NCI-H2196 (cell line): ENCODE measurements around the gene PMEPA1.
A peak's percentile ranks its signal among the peaks of the same experiment; 100 is the strongest.

Experiments
- DNase-seq: peaks from one replicate; lab custom pipeline; 2025; ENCODE audit not compliant: unreplicated experiment; lab: John Stamatoyannopoulos, UW

PMEPA1 gene

DNA sequence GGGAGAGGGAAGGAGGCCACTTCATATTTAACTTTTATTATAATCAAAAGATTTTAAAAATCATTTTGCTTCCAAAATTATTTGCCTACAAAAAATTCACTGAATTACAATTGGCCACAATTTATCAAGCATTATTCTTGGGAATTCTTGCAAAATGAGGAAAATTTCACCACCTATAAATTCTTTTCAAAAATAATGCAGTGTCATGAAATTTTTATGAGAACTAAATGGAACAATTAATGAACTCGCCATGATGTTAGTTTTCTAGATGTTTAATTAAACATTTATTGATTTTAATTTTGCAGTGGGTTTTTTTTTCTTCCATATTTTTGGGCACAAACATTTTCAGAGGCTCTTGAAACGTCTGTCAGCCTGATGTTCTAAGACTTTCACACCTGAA is 83.8 kb downstream of the PMEPA1 start:
- DNase-seq: no peak

DNA sequence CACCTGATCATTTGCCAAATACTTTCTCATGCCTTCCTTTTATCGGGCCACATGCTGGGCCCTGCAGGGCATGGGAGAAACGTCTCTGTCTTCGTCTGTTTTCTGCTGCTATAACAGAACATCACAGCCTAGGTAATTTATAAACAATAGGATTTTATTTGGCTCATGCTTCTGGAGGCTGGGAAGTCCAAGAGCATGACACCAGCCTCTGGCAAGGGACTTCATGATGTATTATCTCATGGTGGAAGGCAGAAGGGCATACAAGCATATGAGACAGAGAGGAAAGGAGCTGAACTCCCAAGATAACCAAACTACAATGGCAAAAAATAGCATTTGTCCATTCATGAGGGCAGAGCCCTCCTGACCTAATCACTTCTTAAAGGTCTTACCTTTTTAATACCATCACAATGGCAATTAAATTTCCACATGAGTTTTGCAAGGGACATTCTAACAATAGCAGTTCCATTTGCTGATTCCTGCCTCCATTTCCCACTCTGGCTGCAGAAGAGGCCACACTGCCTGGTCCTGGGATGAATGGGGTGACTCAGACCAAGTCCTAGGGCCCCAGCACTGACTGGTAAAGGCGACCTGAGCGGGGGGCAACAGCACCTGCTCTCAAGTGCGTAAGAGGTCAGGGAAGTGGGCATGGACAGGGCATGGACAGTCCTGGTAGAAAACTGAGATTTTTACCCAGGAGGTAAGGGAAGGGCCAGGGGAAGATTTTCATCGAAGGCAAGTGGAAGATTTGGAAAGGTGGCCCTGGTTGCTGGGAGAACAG is 84.4 kb downstream of the PMEPA1 start:
- no peak for DNase-seq

DNA sequence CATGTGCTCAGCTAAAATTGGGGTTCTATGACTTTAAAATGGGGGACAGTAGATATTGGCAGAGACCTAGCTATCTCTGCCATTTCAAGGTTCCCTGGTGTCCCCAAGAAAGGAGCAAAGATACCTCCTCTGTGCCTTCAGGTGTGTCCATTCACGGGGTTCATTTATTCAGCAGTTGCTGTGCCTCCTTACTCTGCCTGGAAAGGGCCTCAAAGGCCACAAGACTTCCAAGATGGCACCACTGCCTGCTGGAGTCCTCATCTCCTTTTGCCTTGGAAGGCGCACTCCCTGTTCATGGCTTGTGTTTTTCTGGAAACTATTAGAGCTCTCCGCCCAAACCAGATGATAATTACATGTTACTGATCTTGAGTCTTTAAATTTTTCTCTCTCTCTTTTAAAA is 85.7 kb downstream of the PMEPA1 start:
- DNase-seq: no peak

DNA sequence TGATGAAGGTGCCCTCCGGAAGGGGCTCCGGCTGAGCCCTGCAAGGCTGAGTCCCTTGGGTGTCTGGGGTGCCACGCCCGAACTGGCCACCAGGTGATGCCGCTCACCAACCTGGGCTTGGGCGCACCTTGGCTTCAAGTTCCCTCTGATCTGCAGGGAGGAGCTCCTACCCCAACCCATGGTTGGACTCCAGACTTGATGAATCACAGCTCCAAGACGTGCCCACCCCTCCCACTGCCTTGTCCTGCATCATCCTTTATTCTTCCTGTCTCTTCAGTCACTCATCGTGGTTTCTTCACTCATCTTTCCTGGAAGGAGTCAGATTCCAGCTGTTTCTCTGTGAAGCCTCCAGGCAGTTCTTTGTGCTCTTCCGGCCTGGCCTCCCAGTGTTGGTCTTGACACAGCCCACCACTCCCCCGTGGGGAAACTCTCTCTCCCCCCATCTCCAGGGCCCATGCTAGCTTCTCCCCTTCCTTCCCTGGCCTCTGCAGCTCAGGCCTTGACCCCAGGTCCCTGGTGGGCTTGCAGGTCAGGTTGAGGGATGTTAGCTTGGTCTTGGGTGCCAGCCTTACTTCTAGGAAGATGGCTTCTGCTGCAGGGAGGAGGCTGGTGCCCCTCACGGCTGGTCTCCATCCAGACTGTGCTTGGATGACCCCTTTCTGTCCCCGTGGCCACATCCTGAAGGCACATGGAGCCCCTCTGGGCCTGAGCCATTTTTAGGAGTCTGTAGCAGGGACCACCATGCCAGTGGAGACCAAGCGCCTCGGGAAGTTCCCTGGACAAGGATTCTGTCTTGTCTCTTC is 87.0 kb downstream of the PMEPA1 start:
- peak; percentile 48 for DNase-seq

DNA sequence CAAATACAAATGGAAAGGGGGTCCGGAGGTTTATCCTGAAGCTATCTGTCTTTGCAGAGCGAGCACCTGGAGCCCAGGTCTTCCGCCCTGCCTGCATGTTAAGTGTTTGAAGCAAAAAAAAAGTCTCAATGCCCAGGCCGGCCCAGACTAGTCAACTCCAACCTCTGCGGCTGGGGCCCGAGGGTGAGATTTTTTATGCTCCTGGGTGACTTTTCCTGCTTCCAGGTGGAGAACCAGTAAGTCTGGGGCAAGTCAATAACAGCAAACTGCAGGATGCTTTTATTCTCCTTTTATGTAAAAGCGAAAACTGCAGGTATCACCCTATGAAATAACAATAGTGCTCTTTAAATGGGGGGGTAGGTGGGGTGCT is 87.6 kb downstream of the PMEPA1 start:
- no peak for DNase-seq

DNA sequence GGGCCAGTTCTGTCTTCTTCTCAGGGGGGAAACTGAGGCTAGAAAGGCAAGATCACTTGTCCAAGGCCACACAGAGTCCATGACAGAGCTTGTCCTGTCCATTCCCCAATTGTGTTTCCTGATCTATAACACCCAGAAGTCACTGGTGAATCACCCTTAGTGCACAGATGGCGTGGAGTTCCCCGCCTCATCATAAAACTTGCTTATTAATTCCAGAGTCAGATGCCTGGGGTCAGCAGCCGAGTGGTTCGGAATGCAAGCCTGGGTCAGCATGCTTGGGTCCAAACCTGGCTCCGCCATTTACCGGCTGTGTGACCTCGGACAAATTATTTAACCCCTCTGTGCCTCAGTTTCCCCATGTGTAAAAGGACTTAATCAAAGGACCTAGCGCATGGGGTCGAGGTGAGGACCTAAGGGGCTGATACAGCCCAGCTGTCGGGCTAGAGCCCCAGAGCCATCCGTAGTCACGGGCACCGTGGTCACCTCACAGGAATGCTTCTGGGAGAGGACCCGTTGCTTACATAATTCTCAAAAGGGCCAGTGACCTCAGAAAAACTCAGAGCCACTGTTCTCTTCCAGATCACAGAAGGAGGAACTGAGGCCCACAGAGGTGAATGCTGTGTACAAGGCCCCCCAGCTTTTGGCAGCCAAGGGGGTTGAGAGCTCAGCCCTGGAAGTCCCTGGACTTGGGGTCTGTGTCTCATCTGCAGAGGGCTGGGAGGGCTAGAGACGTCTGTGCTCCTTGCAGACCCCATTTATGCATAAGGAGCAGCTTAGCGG is 88.2 kb downstream of the PMEPA1 start:
- no peak for DNase-seq

DNA sequence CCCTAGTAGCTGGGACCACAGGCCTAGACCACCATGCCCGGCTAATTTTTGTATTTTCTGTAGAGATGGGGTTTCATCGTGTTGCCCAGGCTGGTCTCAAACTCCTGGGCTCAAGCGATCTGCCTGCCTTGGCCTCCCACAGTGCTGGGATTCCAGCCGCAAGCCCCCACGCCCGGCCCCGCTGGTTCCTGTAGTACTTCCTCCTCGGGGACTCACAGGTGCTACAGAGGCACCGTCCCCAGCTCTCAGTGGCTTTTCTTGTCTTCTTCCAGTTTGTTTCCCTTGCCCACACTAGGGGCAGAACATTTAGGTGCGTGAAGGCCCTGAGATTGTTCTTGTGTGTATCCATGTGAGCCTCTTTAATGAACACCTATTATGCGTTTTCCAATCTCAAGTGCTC is 88.8 kb downstream of the PMEPA1 start:
- no peak for DNase-seq

DNA sequence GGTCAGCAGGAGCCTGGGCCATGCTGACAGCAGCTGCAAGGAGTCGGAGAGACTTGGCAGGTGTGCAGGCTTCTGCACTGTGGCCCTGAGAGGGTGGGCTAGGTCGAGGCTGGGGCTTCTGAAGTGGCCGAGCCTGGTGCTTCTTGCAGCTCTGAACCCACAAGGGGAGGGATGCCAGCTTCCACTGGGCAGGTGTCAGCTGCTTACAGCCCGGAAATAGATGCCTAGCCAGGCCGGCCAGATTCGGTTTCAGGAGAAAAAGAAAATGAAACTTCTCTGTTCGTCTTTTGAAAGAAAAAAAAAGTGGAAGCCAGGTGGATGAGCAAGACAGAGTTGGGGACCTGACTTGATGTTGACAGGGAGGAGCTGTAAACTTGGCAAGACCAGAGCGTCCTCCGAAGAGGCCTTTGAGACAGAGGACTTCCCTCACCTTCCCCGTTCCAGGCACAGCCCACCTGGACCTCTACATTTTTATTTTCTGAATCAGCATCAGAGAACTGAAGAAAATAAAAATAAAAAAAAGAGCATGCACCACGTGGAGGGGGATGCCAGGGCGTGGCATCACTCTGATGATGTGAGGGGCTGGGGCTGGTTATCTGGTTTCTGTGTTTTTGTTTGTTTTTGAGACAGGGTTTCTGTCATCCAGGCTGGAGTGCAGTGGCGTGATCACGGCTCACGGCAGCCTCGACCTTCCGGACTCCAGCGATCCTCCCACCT is 89.4 kb downstream of the PMEPA1 start, which contains the start of gene ZBP1:
Gene ZBP1 (minus strand): TSS at position 153 of the 717 bp plus-strand sequence. CDS start 131 bp downstream, at position 22.
- peak; percentile 25 for DNase-seq

DNA sequence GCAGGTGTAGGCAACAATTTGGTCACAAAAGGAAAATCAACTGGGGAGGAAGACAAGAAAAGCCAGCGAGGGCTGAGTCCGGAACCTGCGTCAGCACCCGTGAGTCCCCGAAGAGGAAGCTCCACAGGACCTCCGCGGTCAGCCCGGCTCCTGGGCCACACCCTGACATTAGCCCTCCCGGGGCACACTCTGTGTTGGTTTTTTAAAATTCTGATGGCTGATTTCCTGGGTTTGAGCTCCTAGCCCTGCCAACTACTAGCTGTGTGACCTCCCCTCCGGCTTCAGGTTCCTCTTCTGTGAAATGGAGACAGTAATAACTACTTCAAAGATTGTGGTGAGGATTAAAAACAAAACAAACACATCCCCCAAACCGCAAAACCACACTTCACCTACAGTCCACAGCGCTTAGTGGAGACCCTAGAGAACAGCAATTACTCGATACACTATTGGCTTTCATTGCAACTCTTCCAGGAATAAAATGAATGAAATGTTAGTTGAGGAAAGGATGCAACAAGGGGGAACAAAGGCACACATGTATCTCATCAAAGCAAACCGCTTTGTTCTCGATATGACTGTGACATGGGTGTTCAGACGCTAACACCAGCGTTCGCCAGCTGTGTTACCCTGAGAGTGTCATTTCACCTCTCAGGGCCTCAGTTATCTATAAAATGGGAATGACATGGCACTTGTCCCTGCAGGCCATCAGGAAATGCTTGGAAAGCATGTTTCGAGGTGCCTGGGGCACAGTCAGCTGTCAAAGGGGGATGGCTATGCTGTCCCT is 90.6 kb downstream of the PMEPA1 start:
- no peak for DNase-seq

DNA sequence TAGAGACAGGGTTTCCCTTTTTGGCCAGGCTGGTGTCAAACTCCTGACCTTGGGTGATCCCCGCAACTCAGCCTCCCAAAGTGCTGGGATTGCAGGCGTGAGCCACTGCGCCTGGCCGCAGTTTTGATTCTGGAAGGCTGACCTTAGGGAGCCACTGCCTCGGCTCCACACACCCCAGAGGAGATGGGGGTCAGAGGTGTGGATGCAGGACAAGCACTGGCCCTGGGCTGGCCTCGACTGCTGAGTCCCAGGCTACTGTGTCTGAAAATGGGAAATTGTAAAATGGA is 91.1 kb downstream of the PMEPA1 start:
- no peak for DNase-seq

DNA sequence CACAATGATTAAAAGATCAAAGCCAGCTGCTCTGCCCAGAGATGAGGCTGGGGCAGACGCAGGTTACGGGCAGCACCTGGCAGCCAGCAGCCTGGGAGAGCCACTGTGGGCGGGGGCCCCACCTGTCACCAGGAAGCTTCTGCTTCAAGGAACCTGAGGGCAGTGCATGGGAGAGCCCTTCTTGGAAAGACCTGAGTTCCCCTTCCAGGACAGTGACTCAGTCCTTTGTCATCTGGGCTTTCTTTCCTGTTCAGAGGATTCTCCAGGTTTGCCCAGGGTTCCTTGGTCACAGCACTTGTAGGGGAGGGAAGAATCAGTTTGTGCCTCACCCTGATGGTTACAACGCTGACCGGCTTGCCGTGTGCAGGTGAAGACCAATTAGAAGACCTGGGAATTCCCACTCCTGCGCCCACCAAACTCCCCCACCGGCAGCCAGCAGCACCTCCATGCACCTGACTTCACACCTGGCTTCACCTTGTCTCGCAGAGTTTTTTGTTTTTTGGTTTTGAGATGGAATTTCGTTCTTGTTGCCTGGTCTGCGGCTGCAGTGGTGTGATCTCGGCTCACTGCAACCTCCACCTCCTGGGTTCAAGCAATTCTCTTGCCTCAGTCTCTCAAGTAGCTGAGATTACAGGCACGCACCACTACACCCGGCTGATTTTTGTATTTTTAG is 91.6 kb downstream of the PMEPA1 start:
- peak; percentile 18 for DNase-seq

DNA sequence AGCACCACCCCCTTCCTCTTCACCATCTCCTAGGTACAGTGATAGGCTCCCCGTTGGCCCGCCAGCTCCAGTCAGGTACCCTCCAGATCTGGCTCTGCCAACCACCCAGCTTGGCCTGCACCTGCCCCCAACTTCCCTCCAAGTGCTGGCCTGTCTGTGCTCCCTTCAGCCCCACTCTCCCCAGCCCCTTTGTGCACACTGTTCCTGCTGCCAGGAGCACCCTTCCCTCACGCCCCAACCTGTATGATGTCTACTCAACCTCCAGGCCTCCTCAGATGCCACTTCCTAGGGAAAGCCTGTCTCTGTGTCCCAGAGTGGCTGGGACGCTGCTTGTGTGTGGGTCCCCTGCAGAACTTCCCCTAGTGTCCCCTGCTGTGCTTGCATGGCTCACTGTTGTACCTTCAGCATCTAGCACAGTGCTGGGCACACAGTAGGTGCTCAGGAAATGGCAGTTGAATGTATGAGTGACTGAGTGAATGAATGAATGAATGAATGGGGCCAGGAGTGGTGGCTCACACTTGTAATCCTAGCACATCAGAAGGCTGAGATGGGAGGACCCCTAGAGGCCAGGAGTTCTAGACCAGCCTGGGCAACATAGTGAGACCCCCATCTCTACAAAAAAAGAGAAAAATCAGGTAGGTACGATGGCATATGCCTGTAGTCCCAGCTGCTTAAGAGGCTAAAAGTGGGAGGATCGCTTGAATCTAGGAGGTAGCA is 92.6 kb downstream of the PMEPA1 start:
- DNase-seq: no peak

DNA sequence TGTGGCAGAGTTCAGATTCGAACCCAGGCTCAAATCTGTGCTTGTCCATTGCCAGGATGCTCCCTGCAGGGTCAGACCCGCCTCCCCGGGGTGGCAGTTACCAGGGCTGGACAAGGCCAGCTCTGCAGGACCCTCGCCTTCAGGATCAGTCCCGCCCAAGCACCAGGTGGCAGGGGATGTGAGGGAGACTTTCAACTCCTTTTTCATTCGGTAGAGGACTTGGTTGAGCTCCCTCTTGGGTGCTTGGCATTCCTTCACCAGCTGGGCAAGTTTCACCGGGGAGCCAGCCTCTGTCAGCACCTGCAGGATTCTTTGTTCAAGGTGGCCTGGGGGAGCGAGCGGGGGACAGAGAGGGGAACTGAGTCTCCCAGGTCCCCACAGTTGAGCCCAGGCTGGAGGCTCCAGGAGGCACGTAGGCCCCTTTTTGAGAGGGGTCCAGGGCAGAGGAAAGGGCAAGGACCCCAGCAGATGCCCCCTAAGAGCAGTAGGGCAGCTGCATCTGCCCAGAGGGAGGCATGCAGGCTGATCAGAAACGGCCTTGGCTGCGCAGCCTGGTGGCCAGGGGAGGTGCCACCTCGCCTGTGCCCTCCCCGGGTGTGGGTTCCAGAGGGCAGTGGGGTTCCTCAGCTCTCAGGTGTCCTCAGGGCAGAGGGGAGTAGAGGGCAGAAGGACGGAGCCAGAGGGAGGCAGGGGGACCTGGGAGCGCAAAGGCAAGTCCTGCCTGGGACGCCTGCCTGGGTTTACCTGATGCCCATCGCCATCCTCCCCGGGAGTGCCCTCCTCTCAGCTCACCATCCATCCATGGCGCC is 93.5 kb downstream of the PMEPA1 start:
- no peak for DNase-seq

DNA sequence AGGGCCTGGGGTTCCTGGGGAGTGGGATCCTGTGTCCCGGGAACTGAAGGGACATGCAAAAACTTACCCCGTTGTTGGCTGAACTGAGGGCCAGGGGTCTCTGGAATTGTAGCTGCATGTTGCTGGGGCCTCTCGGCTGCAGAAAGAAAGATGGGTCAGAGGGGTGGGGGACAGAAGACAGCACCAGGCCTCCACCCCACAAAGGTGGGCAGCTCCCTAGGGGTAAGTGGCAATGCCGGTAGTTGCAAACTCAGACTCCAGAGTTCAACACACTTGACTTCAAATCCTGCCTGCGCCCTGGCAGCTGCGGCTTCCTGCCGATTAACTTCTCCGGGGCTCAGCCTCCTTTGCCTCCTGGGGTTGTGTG is 94.4 kb downstream of the PMEPA1 start:
- DNase-seq: no peak

DNA sequence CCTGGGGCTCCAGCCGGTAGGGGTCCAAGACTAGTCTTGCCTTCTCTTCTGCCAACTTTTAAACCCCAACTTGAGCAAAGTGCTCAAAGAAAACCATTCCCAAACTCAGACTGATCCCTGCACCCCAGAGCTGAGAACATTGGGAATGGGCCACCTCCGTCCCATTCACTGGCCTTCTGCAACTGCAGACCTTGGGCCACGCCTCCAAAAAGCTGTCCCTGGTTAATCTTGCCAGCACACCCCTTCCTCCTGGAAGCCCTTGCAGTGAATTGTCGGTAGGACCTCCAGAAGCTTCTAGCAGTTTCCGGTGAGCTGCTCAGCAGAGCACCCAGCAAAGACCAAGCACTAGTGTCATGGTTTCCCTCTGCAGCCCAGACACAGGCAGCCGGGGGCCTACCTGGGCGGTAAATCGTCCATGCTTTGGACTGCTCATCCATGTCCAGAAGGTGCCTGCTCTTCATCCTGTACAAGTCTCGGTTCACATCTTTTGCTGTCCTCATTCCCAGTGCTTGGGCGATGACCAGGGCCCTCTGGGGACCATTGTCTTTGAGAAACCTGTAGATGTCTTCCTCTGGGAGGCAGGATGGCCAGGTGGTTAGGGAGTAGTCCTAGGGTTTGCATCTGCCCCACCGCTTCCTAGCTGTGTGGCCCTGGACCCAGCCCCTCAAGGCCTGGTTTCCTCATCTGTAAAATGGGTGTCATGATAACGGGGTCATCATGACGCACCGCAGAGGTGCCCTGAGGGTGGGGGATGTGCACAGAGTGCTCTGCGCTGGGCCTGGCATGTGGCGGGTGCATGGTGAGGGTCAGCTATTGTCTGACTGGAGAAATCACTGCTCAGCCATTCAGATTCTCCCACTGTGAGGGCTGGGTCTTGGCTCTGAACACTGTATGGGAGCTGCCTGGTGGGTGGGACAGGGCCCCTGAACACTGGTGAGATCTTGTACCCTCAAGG is 95.0 kb downstream of the PMEPA1 start:
- no peak for DNase-seq

DNA sequence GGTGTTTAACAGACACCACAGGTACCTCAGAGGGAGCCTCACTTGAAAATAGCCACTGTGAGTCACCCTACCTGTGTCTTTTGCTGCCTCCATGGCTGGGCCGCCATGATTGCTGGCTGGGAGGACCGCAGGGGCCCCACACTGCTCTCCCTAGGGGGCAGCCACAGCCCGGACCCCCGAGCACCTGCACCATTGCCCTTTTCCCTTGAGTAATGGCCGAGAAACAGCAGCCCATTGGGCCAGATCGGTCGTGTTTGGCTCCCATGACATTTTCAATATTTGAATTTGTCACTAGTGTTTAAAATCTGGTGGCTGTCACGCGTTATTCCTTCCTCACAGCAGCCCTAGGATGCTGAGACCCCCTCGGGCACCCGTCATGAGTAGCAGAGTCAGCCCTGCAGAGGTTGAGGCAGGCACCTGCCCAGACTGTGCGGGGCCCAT is 96.3 kb downstream of the PMEPA1 start:
- no peak for DNase-seq

DNA sequence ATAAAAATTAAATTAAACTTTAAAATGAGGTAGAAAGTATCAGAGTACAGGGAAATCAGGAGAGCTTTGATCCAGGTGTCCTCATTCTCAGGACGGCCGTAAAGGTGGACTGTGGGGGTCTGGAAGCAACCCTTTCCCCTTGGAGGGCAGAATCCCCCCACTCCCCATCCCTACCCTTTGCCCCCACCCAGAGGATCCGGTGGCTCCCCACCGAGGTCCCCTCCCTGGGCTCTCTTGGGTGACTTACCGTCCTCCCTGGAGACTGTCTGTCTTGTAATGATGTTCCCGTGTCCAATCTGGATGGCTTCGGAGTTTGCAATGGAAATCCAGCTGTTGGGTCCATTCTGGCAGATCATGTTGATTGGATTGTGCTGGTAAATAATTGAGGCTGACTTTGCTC is 96.9 kb downstream of the PMEPA1 start:
- no peak for DNase-seq
